Activated CD4-positive, alpha-beta T cell treated with anti-CD3 and anti-CD28 coated beads, Interleukin-2, amount 10 ng/mL, durations not matched to agents 24 days and 14 days (primary cell): ENCODE data around the gene MFSD12. TPM values are rescaled to one million over a fixed set of nuclear protein-coding genes. Genes with fewer than 3 reads are reported as not detected.

Source experiments
- DNase-seq: peaks from one replicate; pipeline ENCODE4 v3.0.0; 2022
- H3K27ac Mint-ChIP-seq: one replicate; pipeline ENCODE4 v1.8.0; 2022; ENCODE audit warnings: mild to moderate bottlenecking, mixed read lengths
- H3K27me3 Mint-ChIP-seq: one replicate; pipeline ENCODE4 v1.8.0; 2022; ENCODE audit warnings: mixed read lengths
- H3K36me3 Mint-ChIP-seq: one replicate; pipeline ENCODE4 v1.8.0; 2022; ENCODE audit warnings: low read depth, mild to moderate bottlenecking, mixed read lengths
- H3K4me1 Mint-ChIP-seq: one replicate; pipeline ENCODE4 v1.8.0; 2021; ENCODE audit warnings: mixed read lengths
- H3K4me3 Mint-ChIP-seq: one replicate; pipeline ENCODE4 v1.8.0; 2022; ENCODE audit warnings: mild to moderate bottlenecking, moderate library complexity, mixed read lengths
- H3K9me3 Mint-ChIP-seq: one replicate; pipeline ENCODE4 v1.8.0; 2021; ENCODE audit warnings: mixed read lengths
- intact Hi-C: fragments of 100-400 bp; cut with micrococcal nuclease; formaldehyde crosslinking; loops from one replicate; pipeline ENCODE4 v1.15.1; 2023
- total RNA-seq: library from RNA; stranded (reverse); gene quantifications from 2 replicates; pipeline ENCODE4 v1.2.3, GENCODE V29; 2022

The MFSD12 gene
- total RNA-seq, 1 donor from 2014 or later = 119 TPM

DNA sequence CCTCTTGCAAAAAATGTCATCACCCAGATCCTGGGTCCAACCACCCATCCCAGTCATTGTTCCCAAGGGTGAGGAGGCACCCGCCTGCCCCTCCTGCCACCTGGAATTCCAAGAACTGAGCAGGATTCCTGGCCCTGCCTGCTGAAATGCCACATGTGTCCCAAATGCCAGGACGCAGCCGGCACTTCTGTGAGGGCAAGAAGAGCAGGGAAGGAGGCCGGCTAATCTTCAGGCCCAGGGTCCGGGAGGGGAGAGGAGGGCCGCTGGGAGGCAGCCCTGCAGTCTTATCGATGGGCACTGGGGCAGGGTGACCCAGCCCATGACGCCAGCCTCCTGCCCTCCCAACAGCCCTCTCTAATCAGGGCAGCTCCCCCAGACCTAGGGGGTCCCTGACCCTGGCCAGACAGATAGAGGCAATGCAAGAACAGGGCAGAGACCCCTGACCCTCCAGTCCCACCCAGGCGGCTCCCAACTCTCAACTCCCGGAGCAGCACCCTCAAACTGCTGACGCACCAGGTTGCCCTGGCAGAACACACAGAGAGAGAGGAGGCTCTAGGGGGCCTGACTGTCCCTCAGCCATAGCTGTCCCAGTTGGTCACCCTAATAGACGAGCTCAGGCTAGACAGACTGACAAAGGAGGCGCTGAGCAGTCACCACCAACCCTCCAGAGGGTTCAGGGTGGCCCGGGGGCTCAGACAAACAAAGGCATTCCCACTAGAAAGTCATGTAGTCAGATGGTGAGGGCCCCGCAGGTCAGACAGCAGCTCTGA, 1.5 kb downstream of the MFSD12 start:
- DNase-seq = peak; percentile 69
- Mint-ChIP-seq H3K9me3 (no peaks in the 10 kb centered on the region), H3K4me3 (peak overlapping the region; percentile 100), H3K36me3 (peaks cover 22% of the 10 kb centered on the region), H3K27me3 (no peaks in the 10 kb centered on the region), H3K27ac (peak overlapping the region; percentile 95), H3K4me1 (peaks cover 39% of the 10 kb centered on the region)
- intact Hi-C loops = loop anchor here (5.0 kb wide), 1 partner anchor 71 kb away; the partner anchor contains the start of gene CACTIN

DNA sequence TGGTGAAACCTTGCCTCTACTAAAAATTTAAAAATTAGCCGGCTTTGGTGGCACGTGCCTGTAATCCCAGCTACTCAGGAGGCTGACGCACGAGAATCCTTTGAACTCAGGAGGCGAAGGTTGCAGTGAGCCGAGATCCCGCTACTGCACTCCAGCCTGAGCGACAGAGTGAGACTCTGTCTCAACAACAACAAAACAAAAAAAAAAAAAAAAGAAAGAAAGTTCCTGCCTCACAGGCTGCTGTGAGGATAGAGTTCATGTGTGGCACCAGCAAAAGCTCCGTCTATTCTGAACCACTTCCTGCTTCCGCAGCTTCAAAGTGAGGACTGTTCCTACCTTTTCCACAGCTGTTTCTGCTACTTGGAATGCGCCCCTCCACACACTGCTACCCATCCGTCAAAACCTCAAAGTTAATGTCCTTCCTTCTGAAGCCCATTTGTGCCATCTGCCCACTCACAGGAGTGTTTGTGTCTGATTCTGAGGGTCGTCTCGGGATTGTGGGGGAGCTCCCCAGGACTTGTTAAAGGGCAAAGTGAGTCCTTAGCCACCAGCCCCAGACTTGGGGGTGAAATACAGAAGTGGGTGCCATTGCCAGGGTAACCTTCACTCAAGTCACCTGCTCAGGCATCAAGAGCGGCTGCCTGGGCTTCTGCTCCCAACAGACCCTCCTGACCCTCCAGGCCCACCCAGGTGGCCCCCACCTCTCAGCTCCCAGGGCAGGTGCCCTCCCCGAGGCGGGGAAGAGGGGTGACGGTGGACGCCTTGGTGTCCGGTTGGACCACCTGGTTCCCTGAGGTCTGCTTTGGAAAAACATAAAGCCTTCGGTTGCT, 2.9 kb downstream of the MFSD12 start:
- H3K36me3 Mint-ChIP-seq = peaks cover 26% of the 10 kb centered on the region
- H3K4me1 Mint-ChIP-seq = peaks cover 39% of the 10 kb centered on the region
- H3K4me3 Mint-ChIP-seq = peak overlapping the region; percentile 100
- H3K27ac Mint-ChIP-seq = peak overlapping the region; percentile 72
- H3K27me3 Mint-ChIP-seq = no peaks in the 10 kb centered on the region
- peak; percentile 86 for DNase-seq
- H3K9me3 Mint-ChIP-seq = no peaks in the 10 kb centered on the region
- intact Hi-C loops = loop anchor here (5.0 kb wide), 1 partner anchor 73 kb away; the partner anchor contains the start of gene CACTIN

DNA sequence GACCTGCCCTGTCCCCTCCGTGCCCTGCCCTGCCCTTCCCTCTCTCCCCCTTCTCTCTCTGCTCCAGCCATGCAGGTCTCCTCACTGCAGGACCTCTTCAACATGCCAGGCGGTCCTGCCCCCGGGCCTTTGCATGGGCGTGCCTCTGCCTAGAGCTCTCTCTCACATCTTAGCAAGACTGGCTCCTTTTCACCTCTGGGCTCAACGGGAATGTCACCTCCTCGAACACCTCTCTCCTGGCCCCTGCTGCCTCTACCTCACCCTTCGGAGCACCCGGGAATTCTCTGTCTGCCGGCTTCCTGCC, 5.6 kb downstream of the MFSD12 start:
- no peaks in the 10 kb centered on the region for H3K27me3 Mint-ChIP-seq
- no peaks in the 10 kb centered on the region for H3K9me3 Mint-ChIP-seq
- peaks cover 35% of the 10 kb centered on the region for H3K4me1 Mint-ChIP-seq
- intact Hi-C loops = no loop called here
- H3K27ac Mint-ChIP-seq = no peak overlapping the region
- no peak for DNase-seq
- H3K4me3 Mint-ChIP-seq = peak overlapping the region; percentile 21
- H3K36me3 Mint-ChIP-seq = peaks cover 35% of the 10 kb centered on the region

DNA sequence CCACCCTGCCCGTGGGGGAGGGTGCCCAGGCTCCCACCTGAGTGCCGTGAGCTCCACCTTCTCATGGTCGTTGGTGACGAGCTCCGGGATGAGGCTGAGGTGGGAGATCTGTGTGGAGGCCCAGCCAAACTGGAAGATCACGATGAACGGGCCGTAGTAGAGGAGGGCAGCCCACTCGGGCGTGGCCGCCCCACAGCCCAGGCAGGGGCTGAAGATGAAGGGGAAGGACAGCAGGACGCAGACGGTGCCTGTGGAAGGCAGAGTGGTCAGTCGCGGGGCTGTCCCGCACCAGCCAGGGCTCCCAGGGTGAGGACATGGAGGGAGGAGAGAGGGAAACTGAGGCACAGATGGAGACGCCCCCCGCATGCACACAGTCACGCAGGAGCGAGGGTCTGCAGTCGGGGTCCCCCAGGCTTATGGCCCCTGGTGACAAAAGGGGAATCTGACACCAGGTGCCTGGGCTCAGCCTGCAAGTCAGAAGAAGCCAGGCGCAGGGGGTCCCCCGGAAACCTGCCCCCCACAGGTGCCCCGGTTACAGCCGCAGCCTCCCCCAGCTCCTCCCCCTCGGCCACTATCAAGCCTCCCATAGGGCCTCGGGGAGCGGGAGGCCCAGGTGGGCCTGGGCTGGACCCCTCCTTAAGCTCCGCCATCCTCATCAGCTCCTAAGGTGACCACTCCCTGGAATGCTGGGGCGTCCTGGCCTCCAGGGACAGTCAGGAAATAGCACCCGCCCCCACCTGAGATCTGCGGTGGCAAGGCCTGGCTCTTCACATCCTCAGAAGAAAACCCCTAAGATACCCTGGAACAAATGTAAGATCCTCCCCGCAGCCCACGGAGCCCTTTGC, 6.2 kb downstream of the MFSD12 start:
- Mint-ChIP-seq H3K27me3 (no peaks in the 10 kb centered on the region), H3K4me3 (peak overlapping the region; percentile 21), H3K9me3 (no peaks in the 10 kb centered on the region), H3K36me3 (peaks cover 29% of the 10 kb centered on the region), H3K4me1 (peaks cover 30% of the 10 kb centered on the region), H3K27ac (no peak overlapping the region)
- intact Hi-C loops = no loop called here
- no peak for DNase-seq

DNA sequence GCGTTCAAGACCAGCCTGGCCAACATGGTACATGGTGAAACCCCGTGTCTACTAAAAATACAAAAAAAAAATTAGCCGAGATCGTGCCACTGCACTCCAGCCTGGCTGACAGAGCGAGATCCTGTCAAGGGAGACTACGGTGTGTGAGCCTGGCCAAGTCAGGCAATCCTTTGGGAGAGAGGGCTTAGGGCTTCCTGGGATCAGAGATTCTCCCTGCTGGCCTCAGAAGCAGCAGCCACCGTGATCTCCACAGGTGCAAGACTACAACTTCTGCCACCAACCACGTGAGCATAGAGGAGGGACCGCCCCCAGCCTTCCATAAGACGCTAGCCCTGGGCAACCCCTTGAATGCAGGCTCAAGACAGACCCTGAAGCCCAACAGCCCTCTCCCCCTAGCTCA, 7.6 kb downstream of the MFSD12 start:
- H3K4me3 Mint-ChIP-seq = no peak overlapping the region
- intact Hi-C loops = loop anchor here (5.0 kb wide), 1 partner anchor 157 kb away; the partner anchor contains the start of gene TJP3
- H3K4me1 Mint-ChIP-seq = peaks cover 26% of the 10 kb centered on the region
- no peaks in the 10 kb centered on the region for H3K27me3 Mint-ChIP-seq
- no peaks in the 10 kb centered on the region for H3K9me3 Mint-ChIP-seq
- no peak for DNase-seq
- peak overlapping the region; percentile 53 for H3K27ac Mint-ChIP-seq
- H3K36me3 Mint-ChIP-seq = peaks cover 33% of the 10 kb centered on the region

DNA sequence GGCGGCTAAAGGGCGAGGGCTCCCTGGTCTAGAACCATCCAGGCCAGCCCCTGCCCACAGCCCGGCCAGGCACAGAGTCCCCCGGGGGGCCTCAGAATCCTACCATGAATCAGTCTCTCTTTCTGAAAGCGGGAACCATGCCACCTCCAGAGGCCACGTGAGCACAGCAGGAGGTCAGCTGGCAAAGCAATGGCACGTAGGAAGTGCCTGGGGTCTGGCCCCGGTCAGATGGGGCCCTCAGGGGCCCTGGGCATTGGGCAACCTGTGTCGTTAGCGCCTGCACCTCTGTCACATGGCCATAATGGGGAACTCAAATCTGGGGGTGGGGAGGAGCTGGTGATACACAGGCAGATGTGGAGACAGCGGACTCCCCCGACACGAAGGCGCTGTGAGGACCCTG, 8.8 kb downstream of the MFSD12 start:
- H3K4me1 Mint-ChIP-seq = peaks cover 20% of the 10 kb centered on the region
- no peak overlapping the region for H3K27ac Mint-ChIP-seq
- H3K27me3 Mint-ChIP-seq = no peaks in the 10 kb centered on the region
- intact Hi-C loops = loop anchor here (5.0 kb wide), 1 partner anchor 159 kb away; the partner anchor contains the start of gene TJP3
- no peaks in the 10 kb centered on the region for H3K9me3 Mint-ChIP-seq
- peaks cover 29% of the 10 kb centered on the region for H3K36me3 Mint-ChIP-seq
- no peak for DNase-seq
- H3K4me3 Mint-ChIP-seq = no peak overlapping the region

DNA sequence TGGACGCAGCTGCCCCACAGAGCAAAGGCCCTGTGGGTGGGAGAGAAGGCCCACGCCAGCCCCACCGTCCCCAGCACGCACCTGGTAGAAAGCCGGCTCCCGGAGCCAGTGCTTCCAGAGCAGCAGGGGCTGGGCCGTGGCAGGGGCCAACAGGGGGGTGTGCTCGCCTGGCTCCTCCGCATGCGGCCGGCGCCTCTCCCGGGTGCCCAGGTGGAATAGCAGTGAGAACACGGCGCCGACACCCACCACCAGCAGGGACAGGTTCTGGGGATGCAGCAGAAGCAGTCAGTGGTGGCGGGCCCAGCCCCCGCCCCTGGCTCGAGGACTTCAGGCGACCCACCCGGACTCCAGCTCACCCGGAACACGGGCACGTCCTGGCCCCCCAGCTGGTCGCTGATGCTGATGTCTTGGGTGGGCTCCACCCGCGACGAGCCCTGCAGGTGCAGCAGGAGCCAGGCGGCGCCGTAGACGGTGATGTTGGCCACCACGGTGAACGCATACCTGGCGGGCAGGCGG, 9.6 kb downstream of the MFSD12 start:
- no peak overlapping the region for H3K27ac Mint-ChIP-seq
- H3K4me1 Mint-ChIP-seq = peaks cover 17% of the 10 kb centered on the region
- H3K36me3 Mint-ChIP-seq = peaks cover 29% of the 10 kb centered on the region
- intact Hi-C loops = loop anchor here (5.0 kb wide), 1 partner anchor 159 kb away; the partner anchor contains the start of gene TJP3
- no peak overlapping the region for H3K4me3 Mint-ChIP-seq
- no peaks in the 10 kb centered on the region for H3K9me3 Mint-ChIP-seq
- DNase-seq = no peak
- H3K27me3 Mint-ChIP-seq = no peaks in the 10 kb centered on the region

DNA sequence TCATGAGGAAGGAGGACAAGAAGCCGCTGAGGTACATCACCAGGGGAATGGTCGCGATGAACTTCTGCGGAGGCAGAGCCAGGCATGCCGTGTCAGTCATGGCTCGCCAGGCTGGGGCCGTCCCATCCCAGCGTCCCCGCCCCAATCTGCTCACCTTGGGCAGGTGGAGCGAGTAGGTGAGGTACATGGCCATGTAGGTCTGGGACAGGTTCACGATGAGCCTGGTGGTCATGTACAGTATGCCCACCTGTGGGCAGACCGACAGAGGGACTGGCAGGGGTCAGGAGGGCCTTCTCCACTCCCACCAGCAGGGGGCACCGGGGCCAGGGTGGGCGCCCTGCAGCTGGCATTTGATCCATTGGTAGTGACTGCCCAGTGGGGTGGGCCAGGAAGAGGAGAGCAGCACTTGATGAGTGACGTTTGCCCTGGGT, 10.1 kb downstream of the MFSD12 start:
- no peaks in the 10 kb centered on the region for H3K9me3 Mint-ChIP-seq
- H3K4me1 Mint-ChIP-seq = peaks cover 12% of the 10 kb centered on the region
- peak; percentile 78 for DNase-seq
- peaks cover 29% of the 10 kb centered on the region for H3K36me3 Mint-ChIP-seq
- no peak overlapping the region for H3K4me3 Mint-ChIP-seq
- H3K27ac Mint-ChIP-seq = no peak overlapping the region
- H3K27me3 Mint-ChIP-seq = no peaks in the 10 kb centered on the region
- intact Hi-C loops = loop anchor here (5.0 kb wide), 1 partner anchor 160 kb away; the partner anchor contains the start of gene TJP3

DNA sequence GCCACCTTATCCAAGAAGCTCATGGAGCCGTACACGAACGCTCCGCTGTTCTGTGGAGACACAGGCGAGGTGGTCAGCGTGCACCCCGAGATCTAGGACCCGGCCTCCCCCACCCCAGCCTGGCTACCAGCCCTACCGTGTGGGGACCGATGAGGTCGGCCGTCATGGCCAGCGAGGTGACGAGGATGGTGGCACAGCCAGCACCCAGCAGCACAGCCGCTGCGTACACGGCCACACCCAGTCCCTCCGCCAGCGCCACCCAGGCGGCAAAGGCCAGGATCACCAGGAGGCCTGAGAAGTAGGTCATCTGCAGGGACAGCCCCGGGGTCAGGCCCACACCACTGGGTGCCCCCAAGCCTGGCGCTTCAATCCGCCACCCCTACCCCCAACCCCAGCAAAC, 11.3 kb downstream of the MFSD12 start:
- no peak overlapping the region for H3K27ac Mint-ChIP-seq
- peaks cover 8% of the 10 kb centered on the region for H3K4me1 Mint-ChIP-seq
- no peaks in the 10 kb centered on the region for H3K9me3 Mint-ChIP-seq
- peaks cover 25% of the 10 kb centered on the region for H3K36me3 Mint-ChIP-seq
- no peak overlapping the region for H3K4me3 Mint-ChIP-seq
- DNase-seq = no peak
- intact Hi-C loops = loop anchor here (5.0 kb wide), 1 partner anchor 161 kb away; the partner anchor contains the start of gene TJP3
- no peaks in the 10 kb centered on the region for H3K27me3 Mint-ChIP-seq

DNA sequence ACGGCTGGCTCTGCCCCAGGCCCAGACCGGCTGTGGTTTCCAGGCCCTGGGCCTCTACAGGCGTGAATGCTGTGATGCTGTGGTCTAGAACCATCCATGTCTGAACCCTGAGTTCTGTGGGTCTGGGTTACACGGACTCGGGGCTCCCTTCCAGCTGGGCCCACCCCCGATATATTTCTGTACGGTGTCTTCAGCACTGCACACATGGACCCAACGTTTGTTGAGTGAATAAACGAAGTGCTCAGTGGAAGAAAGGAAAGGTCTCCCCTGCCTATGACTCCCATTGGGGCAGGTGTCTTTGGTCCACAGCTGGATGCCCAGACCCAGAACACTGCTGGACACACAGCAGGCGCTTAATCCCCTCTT, 11.7 kb downstream of the MFSD12 start:
- Mint-ChIP-seq H3K27me3 (no peaks in the 10 kb centered on the region), H3K36me3 (peaks cover 22% of the 10 kb centered on the region), H3K9me3 (no peaks in the 10 kb centered on the region), H3K4me1 (peaks cover 8% of the 10 kb centered on the region), H3K4me3 (no peak overlapping the region), H3K27ac (no peak overlapping the region)
- no peak for DNase-seq
- intact Hi-C loops = loop anchor here (1.0 to 5.0 kb wide), 2 partner anchors 73 to 162 kb away; partner anchors contain the start of gene TJP3

DNA sequence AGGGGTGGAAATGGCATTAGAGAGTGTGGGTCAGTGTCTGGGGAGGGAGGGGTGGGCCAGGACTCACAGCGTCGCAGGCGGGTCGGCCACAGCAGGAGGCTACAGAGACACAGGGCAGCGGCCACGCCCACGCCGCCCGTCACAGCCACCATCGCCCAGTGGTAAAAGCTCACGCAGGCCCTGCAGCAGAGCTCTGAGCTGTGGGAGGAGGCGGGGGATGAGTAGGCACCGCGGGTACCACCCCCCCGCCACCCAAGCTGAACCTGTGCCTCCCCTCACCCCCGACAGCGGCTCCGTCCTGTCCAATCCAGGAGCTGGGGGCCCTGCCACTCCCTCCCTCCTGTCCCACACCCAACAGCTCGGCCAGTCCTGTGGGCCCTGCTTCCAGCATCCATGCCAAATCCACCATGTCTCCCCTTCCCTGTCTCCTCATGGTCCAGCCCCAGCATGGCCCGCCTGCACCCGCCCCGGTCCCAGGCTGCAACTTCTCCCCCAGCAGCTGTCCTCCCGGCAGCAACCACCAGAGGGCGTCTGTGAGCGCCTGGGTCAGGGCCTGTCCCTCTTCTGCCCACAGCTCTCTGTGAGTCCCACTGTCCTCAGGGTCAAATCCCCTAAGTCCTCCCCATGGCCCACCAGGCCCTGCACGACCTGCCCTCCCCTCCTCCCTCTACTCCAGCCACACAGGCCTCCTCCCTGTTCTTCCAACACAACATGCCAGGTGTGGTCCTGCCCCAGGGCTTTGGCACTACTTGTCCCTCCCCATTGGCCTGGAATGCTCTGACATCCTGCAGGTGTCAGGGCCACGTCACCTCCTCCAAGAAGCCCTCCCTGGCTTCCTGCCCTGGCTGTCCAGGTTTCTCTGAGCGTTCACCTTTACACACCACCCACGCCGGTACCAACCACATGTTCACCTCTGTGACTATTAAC, 12.4 kb downstream of the MFSD12 start:
- intact Hi-C loops = loop anchor here (1.0 to 5.0 kb wide), 2 partner anchors 73 to 162 kb away; partner anchors contain the start of gene TJP3
- Mint-ChIP-seq H3K9me3 (no peaks in the 10 kb centered on the region), H3K4me1 (peaks cover 8% of the 10 kb centered on the region), H3K27ac (no peak overlapping the region), H3K36me3 (peaks cover 21% of the 10 kb centered on the region), H3K27me3 (no peaks in the 10 kb centered on the region), H3K4me3 (no peak overlapping the region)
- DNase-seq = peak; percentile 95

DNA sequence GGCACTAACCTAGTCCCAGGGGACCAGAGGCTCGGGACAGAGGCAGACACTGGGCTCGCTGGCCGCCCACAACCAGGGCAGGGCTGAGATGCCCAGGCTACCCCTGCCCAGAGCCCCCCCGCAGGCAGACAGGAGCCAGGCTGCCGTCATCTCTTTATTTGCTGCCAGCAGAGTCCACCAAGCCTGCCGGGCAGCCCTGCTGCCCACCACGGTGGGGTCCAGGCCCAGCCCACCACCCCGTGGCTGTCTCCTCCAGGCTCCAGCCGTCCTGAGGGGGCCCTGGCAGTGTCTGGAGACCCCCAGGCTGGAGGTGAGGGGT, 13.4 kb downstream of the MFSD12 start:
- peaks cover 26% of the 10 kb centered on the region for H3K36me3 Mint-ChIP-seq
- intact Hi-C loops = no loop called here
- H3K27ac Mint-ChIP-seq = no peak overlapping the region
- no peaks in the 10 kb centered on the region for H3K9me3 Mint-ChIP-seq
- peaks cover 8% of the 10 kb centered on the region for H3K4me1 Mint-ChIP-seq
- no peak overlapping the region for H3K4me3 Mint-ChIP-seq
- no peak for DNase-seq
- H3K27me3 Mint-ChIP-seq = no peaks in the 10 kb centered on the region
